Activated CD8-positive, alpha-beta T cell treated with anti-CD3 and anti-CD28 coated beads, Interleukin-2, amount 10 ng/mL, durations not matched to agents 7 days and 5 days (primary cell): ENCODE results near the gene MLLT11. TPM values are rescaled to one million over a fixed set of nuclear protein-coding genes. Genes with fewer than 3 reads are reported as not detected.
"Not testable (repeated sequence)": the region's sequence is repeated elsewhere in the genome, so short reads cannot be mapped to it uniquely, and the experiment has no call there.

Experiments used
- ATAC-seq: fragments of 150-1000 bp; cut with Tn5 transposase; one replicate; pipeline ENCODE4 v1.10.0; 2021; ENCODE audit warnings: moderate library complexity
- CTCF ChIA-PET: fragments of 350-600 bp; sonication (Branson Sonifier 250); formaldehyde crosslinking; loops from one replicate; lab custom pipeline; 2021; ENCODE audit warnings: antibody characterized with exemption; lab: Charles Lee
- POLR2A ChIA-PET: fragments of 350-600 bp; sonication (Branson Sonifier 250); formaldehyde crosslinking; loops from one replicate; lab custom pipeline; 2021; ENCODE audit warnings: antibody characterized with exemption; lab: Charles Lee
- DNase-seq: peaks from one replicate; pipeline ENCODE4 v3.0.0-alpha.2; 2020
- H3K27ac Mint-ChIP-seq: one replicate; pipeline ENCODE4 v1.8.0; 2021; ENCODE audit warnings: mild to moderate bottlenecking, mixed read lengths
- H3K27me3 Mint-ChIP-seq: one replicate; pipeline ENCODE4 v1.8.0; 2021; ENCODE audit warnings: low read depth, mixed read lengths
- H3K36me3 Mint-ChIP-seq: one replicate; pipeline ENCODE4 v1.8.0; 2021; ENCODE audit warnings: low read depth, mixed read lengths
- H3K4me1 Mint-ChIP-seq: one replicate; pipeline ENCODE4 v1.8.0; 2021; ENCODE audit warnings: low read depth, mixed read lengths
- H3K4me3 Mint-ChIP-seq: one replicate; pipeline ENCODE4 v1.8.0; 2021; ENCODE audit warnings: mild to moderate bottlenecking, mixed read lengths
- H3K9me3 Mint-ChIP-seq: one replicate; pipeline ENCODE4 v1.8.0; 2022; ENCODE audit warnings: mixed read lengths; ENCODE audit not compliant: insufficient read depth
- total RNA-seq, 2 experiments: library from RNA; stranded (reverse); gene quantifications; one replicate each; pipeline ENCODE4 v1.2.3, GENCODE V29; 2021

MLLT11 gene
- total RNA-seq, 2 experiments from 2014 or later = 5.7 to 6.0 TPM

GRCh38 chr1:151070474-151071276, 10.5 kb downstream of the MLLT11 start, which contains the start of gene GABPB2:
TSS of gene GABPB2 (plus strand) at chr1:151070761. CDS start at chr1:151088190, 17,429 bp downstream.
- Mint-ChIP-seq H3K4me3 (peak within 1 kb of the TSS; percentile 98), H3K27ac (peak within 1 kb of the TSS; percentile 100), H3K4me1 (peaks cover 15% of the 10 kb centered on the region), H3K27me3 (no peaks in the 10 kb centered on the region), H3K9me3 (no peaks in the 10 kb centered on the region), H3K36me3 (peaks cover 32% of the 10 kb centered on the region)
- POLR2A ChIA-PET = interaction anchor here (0.6 to 3.6 kb wide), 7 partner anchors 11 to 92 kb away, joined by 3 to 51 read pairs (median 4); partner anchors contain the start of genes CDC42SE1, MLLT11 and TNFAIP8L2
- ATAC-seq = peak; percentile 87
- CTCF ChIA-PET = interaction anchor here (0.6 to 4.0 kb wide), 9 partner anchors 9 to 87 kb away, joined by 3 to 20 read pairs (median 9); partner anchors contain the start of genes CDC42SE1, MINDY1, MLLT11 and TNFAIP8L2
- DNase-seq = peak; percentile 88

- H3K4me3 Mint-ChIP-seq = peak overlapping the region; percentile 98
- no peak for ATAC-seq
- ChIA-PET POLR2A (interaction anchor here (3.6 kb wide), 1 partner anchor 13 kb away, joined by 51 read pairs; the partner anchor contains the start of genes CDC42SE1 and MLLT11), CTCF (interaction anchor here (0.7 to 4.0 kb wide), 8 partner anchors 9 to 180 kb away, joined by 3 to 20 read pairs (median 6); partner anchors contain the start of genes C1orf56, CDC42SE1 and TNFAIP8L2)
- DNase-seq = no peak
- H3K27me3 Mint-ChIP-seq = no peaks in the 10 kb centered on the region
- H3K27ac Mint-ChIP-seq = no peak overlapping the region
- peaks cover 15% of the 10 kb centered on the region for H3K4me1 Mint-ChIP-seq
- H3K36me3 Mint-ChIP-seq = peaks cover 30% of the 10 kb centered on the region
- H3K9me3 Mint-ChIP-seq = no peaks in the 10 kb centered on the region
Observed at GRCh38 chr1:151072224-151072623, 12.0 kb downstream of the MLLT11 start.

- Mint-ChIP-seq H3K4me1 (no peaks in the 10 kb centered on the region), H3K9me3 (no peaks in the 10 kb centered on the region), H3K27ac (no peak overlapping the region), H3K36me3 (peaks cover 8% of the 10 kb centered on the region), H3K27me3 (no peaks in the 10 kb centered on the region), H3K4me3 (no peak overlapping the region)
- ChIA-PET POLR2A (no interaction called here), CTCF (interaction anchor here (0.8 to 3.4 kb wide), 3 partner anchors 11 to 15 kb away, joined by 3 to 21 read pairs (median 6); no protein-coding TSS in a partner anchor)
- DNase-seq (no peak), ATAC-seq (no peak)
Observed at GRCh38 chr1:151085953-151086559, 25.9 kb downstream of the MLLT11 start.

GRCh38 chr1:151097426-151097825, 37.2 kb downstream of the MLLT11 start:
- POLR2A ChIA-PET, H3K9me3 Mint-ChIP-seq, DNase-seq, H3K4me3 Mint-ChIP-seq, H3K4me1 Mint-ChIP-seq, H3K27me3 Mint-ChIP-seq, ATAC-seq, H3K27ac Mint-ChIP-seq: not testable (repeated sequence)
- peaks cover 19% of the 10 kb centered on the region for H3K36me3 Mint-ChIP-seq
- CTCF ChIA-PET = interaction anchor here (1.6 to 11.2 kb wide), 4 partner anchors 12 to 155 kb away, joined by 4 to 337 read pairs (median 6); partner anchors contain the start of gene TNFAIP8L2

GRCh38 chr1:151098126-151098525, 37.9 kb downstream of the MLLT11 start:
- Mint-ChIP-seq H3K27me3 (no peaks in the 10 kb centered on the region), H3K27ac (no peak overlapping the region), H3K9me3 (no peaks in the 10 kb centered on the region), H3K4me3 (no peak overlapping the region), H3K4me1 (no peaks in the 10 kb centered on the region), H3K36me3 (peaks cover 17% of the 10 kb centered on the region)
- POLR2A ChIA-PET = interaction anchor here (2.4 kb wide), 1 partner anchor 59 kb away, joined by 10 read pairs; the partner anchor contains the start of gene TNFAIP8L2
- CTCF ChIA-PET = interaction anchor here (1.6 to 11.2 kb wide), 5 partner anchors 32 to 154 kb away, joined by 4 to 337 read pairs (median 12); partner anchors contain the start of gene TNFAIP8L2
- no peak for ATAC-seq
- DNase-seq = no peak

- DNase-seq (no peak), ATAC-seq (no peak)
- Mint-ChIP-seq H3K27me3 (no peaks in the 10 kb centered on the region), H3K4me3 (no peak overlapping the region), H3K4me1 (no peaks in the 10 kb centered on the region), H3K36me3 (peaks cover 17% of the 10 kb centered on the region), H3K9me3 (no peaks in the 10 kb centered on the region), H3K27ac (no peak overlapping the region)
- ChIA-PET POLR2A (no interaction called here), CTCF (interaction anchor here (4.5 to 11.2 kb wide), 2 partner anchors 49 to 80 kb away, joined by 14 to 337 read pairs; partner anchors contain the start of gene TNFAIP8L2)
Observed at GRCh38 chr1:151104630-151105029, 44.4 kb downstream of the MLLT11 start.

- Mint-ChIP-seq H3K4me3 (no peak overlapping the region), H3K27ac (no peak overlapping the region), H3K4me1 (no peaks in the 10 kb centered on the region), H3K36me3 (peaks cover 20% of the 10 kb centered on the region), H3K27me3 (no peaks in the 10 kb centered on the region), H3K9me3 (no peaks in the 10 kb centered on the region)
- POLR2A ChIA-PET = no interaction called here
- CTCF ChIA-PET = interaction anchor here (0.9 kb wide), 1 partner anchor 50 kb away, joined by 3 read pairs; the partner anchor contains the start of gene TNFAIP8L2
- no peak for DNase-seq
- ATAC-seq = no peak
Observed at GRCh38 chr1:151106894-151107293, 46.7 kb downstream of the MLLT11 start.

GRCh38 chr1:151108331-151108730, 48.1 kb downstream of the MLLT11 start:
- H3K36me3 Mint-ChIP-seq = peaks cover 18% of the 10 kb centered on the region
- no peak overlapping the region for H3K27ac Mint-ChIP-seq
- ChIA-PET POLR2A (no interaction called here), CTCF (interaction anchor here (1.0 kb wide), 2 partner anchors 8 to 48 kb away, joined by 3 to 9 read pairs; partner anchors contain the start of gene TNFAIP8L2)
- H3K4me3 Mint-ChIP-seq = no peak overlapping the region
- DNase-seq (no peak), ATAC-seq (no peak)
- no peaks in the 10 kb centered on the region for H3K9me3 Mint-ChIP-seq
- no peaks in the 10 kb centered on the region for H3K27me3 Mint-ChIP-seq
- H3K4me1 Mint-ChIP-seq = no peaks in the 10 kb centered on the region

GRCh38 chr1:151113877-151114276, 53.7 kb downstream of the MLLT11 start:
- Mint-ChIP-seq H3K4me3 (no peak overlapping the region), H3K36me3 (peaks cover 11% of the 10 kb centered on the region), H3K27ac (no peak overlapping the region), H3K27me3 (no peaks in the 10 kb centered on the region), H3K9me3 (no peaks in the 10 kb centered on the region), H3K4me1 (no peaks in the 10 kb centered on the region)
- ATAC-seq (no peak), DNase-seq (no peak)
- CTCF ChIA-PET = interaction anchor here (0.9 to 1.9 kb wide), 2 partner anchors 14 to 45 kb away, joined by 3 to 8 read pairs; no protein-coding TSS in a partner anchor
- POLR2A ChIA-PET = interaction anchor here (0.5 kb wide), 1 partner anchor 430 kb away, joined by 3 read pairs; no protein-coding TSS in a partner anchor
